ENCODE measurements around the gene NOXO1.

NOXO1 gene

DNA sequence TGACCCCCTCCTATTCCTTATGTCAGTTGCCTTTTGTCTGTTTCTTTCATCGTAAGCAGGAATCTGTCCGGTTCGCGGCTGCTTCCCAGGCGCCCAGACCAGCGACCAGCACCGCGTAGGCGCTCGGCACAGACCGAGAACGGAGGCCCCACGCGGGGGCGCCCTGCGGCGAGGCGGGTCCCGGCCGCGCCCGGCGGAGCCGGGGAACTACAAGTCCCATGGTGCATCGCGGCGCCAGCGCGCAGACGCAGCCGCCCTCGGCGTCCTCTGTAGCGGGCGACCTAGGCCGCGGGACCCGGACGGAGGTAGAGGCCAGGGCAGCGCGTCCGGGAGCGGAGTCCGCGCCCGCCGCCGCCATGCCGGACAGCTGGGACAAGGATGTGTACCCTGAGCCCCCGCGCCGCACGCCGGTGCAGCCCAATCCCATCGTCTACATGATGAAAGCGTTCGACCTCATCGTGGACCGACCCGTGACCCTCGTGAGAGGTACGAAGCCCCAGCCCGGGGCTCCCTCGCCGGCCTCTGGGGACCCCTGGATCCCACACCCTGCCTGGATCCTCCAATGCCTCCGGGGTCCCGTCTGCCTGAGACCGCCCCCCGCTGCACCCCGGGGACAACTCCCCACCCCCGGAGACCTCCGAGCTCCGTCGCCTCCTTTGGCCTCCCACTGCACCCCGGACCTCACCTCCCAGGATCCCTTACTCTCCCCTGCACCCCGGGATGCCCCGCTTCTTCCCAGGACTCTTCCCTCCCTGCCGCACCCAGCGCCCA lies 21.8 kb downstream of the NOXO1 start, which contains the start of gene NDUFB10:
TSS of gene NDUFB10 (plus strand) at position 270 of the 771 bp plus-strand sequence. CDS start at position 357, 87 bp downstream.
- TF ChIP-seq GATA2 (IDR thresholded peaks at IDR 0.05; ENCODE audit: low read depth, low read length), result no peak; the same call in 1 of the 2 replicates
- no peak for TF ChIP-seq GATA3 (IDR thresholded peaks at IDR 0.05; ENCODE audit: low read depth, low read length)

DNA sequence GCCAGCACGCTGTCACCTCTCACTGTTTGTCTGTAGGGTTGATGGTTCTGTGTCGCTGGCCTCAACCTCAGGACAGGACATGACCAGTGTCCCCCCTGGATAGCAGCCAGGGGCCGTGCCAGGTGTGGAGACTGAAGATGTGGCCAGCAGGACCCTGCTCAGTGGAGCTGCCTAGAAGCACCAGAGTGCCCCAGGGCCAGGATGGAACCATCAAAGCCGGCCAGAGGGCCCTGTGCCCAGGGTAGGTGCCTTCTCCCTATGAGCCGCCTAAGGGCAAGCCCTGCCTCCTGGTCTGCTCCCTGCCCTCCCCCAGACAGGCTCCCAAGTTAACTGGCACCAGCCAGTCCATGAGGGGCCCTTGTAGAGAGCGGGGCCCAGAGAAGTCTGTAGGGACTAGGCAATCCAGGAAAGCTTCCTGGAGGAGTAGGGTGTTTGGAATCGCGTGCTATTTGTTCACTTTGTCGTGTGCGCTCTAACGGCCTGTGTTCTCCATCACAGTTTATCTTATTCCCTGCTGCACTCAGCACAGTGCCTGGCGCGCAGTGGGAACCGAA lies 22.5 kb downstream of the NOXO1 start:
- TF ChIP-seq GATA3 (IDR thresholded peaks at IDR 0.05; ENCODE audit: low read depth, low read length) (no peak), GATA2 (IDR thresholded peaks at IDR 0.05; ENCODE audit: low read depth, low read length) (no peak)

DNA sequence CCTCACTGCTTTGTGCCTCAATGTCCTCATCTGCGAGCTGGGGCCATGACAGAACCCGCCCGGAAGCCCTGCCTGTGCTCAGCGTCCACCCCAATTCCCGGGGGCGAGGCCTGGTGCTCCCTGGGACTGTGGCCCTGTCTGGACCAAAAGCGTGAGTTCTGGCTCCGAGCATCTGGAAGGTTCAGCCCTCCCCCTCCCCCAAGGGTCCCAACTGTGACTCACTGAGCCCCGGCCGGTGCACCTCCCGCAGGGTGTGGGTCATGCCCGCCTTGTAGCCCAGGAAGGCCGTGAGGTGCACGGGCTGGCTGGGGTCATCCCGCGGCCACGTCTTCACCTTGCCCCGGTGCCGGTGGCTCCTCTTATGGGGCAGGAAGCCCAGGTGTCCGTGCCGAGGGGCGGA lies 27.5 kb downstream of the NOXO1 start:
- TF ChIP-seq GATA2 (IDR thresholded peaks at IDR 0.05; ENCODE audit: low read depth, low read length) (no peak), GATA3 (IDR thresholded peaks at IDR 0.05; ENCODE audit: low read depth, low read length) (no peak)

GRCh38 chr16:1950559-1950958 lies 30.7 kb downstream of the NOXO1 start:
- TF ChIP-seq GATA3 (IDR thresholded peaks at IDR 0.05; ENCODE audit: low read depth, low read length) (no peak), GATA2 (IDR thresholded peaks at IDR 0.05; ENCODE audit: low read depth, low read length) (no peak)

GRCh38 chr16:1950047-1950446 lies 31.2 kb downstream of the NOXO1 start:
- TF ChIP-seq GATA3 (IDR thresholded peaks at IDR 0.05; ENCODE audit: low read depth, low read length), result no peak
- no peak for TF ChIP-seq GATA2 (IDR thresholded peaks at IDR 0.05; ENCODE audit: low read depth, low read length)

DNA sequence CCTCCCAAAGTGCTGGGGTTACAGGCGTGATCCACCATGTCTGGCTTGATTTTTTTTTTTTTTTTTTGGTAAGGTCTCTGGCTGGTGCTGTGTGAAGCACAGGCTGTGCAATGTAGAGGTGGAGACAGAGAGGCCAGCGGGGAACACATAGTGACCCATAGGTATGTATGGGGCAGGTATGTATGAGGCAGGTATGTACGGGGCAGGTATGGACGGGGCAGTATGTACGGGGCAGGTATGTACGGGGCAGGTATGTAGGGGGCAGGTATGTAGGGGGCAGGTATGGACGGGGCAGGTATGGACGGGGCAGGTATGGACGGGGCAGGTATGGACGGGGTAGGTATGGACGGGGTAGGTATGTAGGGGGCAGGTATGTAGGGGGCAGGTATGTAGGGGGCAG lies 31.8 kb downstream of the NOXO1 start:
- TF ChIP-seq GATA3 (IDR thresholded peaks at IDR 0.05; ENCODE audit: low read depth, low read length) (no peak), GATA2 (IDR thresholded peaks at IDR 0.05; ENCODE audit: low read depth, low read length) (no peak)

DNA sequence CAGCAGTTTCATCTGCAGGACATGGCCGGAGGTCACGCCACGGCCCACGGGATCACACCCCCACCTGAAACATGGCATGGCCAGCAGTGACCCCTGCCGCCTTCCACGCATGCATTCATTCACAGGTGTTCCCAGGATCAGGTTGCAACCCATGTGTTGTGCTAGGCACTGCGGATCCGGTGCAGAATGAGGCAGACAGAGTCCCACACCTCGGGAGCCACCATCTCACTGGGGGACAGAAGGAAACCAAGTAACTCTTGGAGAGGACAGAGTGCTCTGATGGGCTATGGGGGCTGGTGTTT lies 33.9 kb downstream of the NOXO1 start:
- TF ChIP-seq GATA2 (IDR thresholded peaks at IDR 0.05; ENCODE audit: low read depth, low read length) (no peak), GATA3 (IDR thresholded peaks at IDR 0.05; ENCODE audit: low read depth, low read length) (no peak)

DNA sequence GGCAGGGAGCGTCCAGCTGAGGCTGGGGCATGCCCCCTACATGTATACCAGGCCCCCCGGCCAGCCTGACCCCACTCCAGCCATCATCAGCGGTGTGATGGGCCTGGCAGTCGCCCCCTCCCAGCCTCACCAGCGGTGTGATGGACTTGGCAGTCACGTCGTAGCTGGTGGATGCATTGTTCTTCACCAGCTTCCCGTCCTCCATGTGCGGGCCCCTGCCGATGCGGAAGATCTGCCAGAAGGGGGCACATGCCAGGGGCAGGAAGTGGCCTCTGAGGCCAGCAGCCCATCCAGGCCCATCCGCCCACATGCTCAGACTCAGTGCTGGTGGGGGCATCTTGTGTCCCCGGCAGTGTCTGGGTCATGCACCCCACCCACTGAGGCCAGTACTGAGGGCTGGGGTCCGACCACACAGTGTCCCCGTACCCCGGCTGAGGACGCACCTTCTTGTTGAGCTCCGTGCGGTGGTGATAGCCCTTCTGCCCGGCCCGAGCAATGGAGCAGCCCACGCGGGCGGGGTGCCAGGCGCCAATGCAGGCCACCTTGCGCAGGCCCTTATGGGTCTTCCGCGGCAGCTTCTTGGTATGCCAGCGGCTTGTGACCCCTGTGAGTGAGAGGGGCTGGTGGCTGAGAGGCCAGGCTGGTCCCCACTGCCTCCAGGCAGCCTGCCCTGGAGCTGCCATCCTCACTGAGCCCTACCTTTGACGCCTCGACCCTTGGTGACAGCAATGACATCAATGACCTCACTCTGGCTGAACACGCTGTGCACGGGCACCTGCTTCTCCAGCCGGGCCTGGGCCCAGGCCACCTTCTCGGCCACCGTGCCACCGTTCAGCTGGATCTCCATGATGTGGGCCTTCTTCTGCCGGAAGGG lies 34.5 kb downstream of the NOXO1 start:
- TF ChIP-seq GATA2 (IDR thresholded peaks at IDR 0.05; ENCODE audit: low read depth, low read length), result no peak
- TF ChIP-seq GATA3 (IDR thresholded peaks at IDR 0.05; ENCODE audit: low read depth, low read length), result no peak

DNA sequence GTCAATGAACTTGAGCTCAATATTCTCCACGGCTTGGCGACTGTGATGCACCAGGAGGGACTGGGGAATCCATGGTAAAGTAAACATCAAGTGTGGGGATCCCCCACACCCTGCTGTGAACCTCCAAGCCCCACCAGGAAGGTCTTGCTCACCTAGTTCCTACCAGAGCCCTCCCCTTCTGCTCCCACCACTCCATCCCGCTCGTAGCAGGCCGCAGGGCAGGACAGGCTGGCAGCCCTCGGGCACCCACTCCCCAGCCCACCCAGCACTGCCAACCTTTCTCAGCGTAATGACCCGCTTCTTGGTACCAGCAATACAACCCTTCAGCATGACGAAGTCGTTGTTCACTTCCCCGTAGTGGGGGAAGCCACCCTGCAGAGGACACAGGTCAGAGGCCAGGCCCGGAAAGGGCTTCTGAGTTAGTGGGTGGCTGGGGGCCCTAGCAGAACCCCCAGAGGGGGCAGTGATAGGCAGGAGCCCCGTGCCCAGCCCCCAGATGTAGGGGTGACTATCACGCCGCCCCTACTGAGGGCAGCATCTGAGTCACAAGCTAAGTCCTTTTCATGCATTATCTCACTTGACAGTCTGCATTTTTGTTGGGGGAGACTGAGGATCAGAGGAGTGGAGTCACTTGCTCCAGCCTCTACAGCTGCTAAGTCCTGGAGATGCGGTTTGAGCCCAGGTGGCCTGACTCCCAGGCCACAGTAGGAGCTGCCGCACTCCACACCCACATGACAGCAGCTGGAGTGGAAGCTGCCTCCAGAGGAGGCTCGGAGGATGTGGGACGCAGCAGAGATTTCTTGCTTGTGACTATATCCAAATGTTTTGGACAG lies 35.5 kb downstream of the NOXO1 start:
- no peak for TF ChIP-seq GATA2 (IDR thresholded peaks at IDR 0.05; ENCODE audit: low read depth, low read length)
- no peak for TF ChIP-seq GATA3 (IDR thresholded peaks at IDR 0.05; ENCODE audit: low read depth, low read length)

GRCh38 chr16:1944612-1945199 lies 36.6 kb downstream of the NOXO1 start:
- TF ChIP-seq GATA3 (IDR thresholded peaks at IDR 0.05; ENCODE audit: low read depth, low read length) (no peak), GATA2 (IDR thresholded peaks at IDR 0.05; ENCODE audit: low read depth, low read length) (no peak)

GRCh38 chr16:1942810-1943726 lies 38.2 kb downstream of the NOXO1 start, which contains the start of gene MSRB1:
Gene MSRB1, minus strand, starts transcription at chr16:1943199. Its CDS starts 43 bp downstream, at chr16:1943156.
- TF ChIP-seq GATA3 (IDR thresholded peaks at IDR 0.05; ENCODE audit: low read depth, low read length), result no peak
- no peak for TF ChIP-seq GATA2 (IDR thresholded peaks at IDR 0.05; ENCODE audit: low read depth, low read length)

- TF ChIP-seq GATA3 (IDR thresholded peaks at IDR 0.05; ENCODE audit: low read depth, low read length) (no peak), GATA2 (IDR thresholded peaks at IDR 0.05; ENCODE audit: low read depth, low read length) (no peak)
Observed at GRCh38 chr16:1942047-1942809, 39.0 kb downstream of the NOXO1 start.

All from SH-SY5Y (cell line).